Liver (tissue), 9 donors: ENCODE measurements around the gene CEACAM16. TPM values are rescaled to one million over a fixed set of nuclear protein-coding genes. Genes with fewer than 3 reads are reported as not detected.

Experiments
- DNase-seq: peaks from one replicate; pipeline ENCODE4 v3.0.0-alpha.2; 2017; ENCODE audit warnings: low spot score
- H3K27ac ChIP-seq, 2 donors: one replicate each; pipeline ENCODE4 v1.7.0; 2013; ENCODE audit warnings: inconsistent platforms in 2 of 2, low read length in 2 of 2, control low read depth in 1 of 2, low read depth in 1 of 2, mild to moderate bottlenecking in 1 of 2
- H3K27me3 ChIP-seq, 4 donors: one replicate each; pipeline versions ENCODE4 v1.6.1 to v1.7.0; 2013; ENCODE audit warnings: low read length in 3 of 4, inconsistent platforms in 1 of 4, mild to moderate bottlenecking in 1 of 4, moderate library complexity in 1 of 4; ENCODE audit not compliant: control insufficient read depth in 4 of 4, insufficient read depth in 4 of 4
- H3K36me3 ChIP-seq, 4 donors: one replicate each; pipeline versions ENCODE4 v1.6.1 to v1.7.0; 2013; ENCODE audit warnings: low read length in 3 of 4, mild to moderate bottlenecking in 3 of 4, low read depth in 1 of 4, moderate library complexity in 1 of 4; ENCODE audit not compliant: control insufficient read depth in 4 of 4, insufficient read depth in 3 of 4
- H3K4me1 ChIP-seq, 4 donors: one replicate each; pipeline versions ENCODE4 v1.6.1 to v1.7.0; 2013; ENCODE audit warnings: low read length in 3 of 4, mild to moderate bottlenecking in 3 of 4, moderate library complexity in 1 of 4; ENCODE audit not compliant: control insufficient read depth in 4 of 4, insufficient read depth in 4 of 4
- H3K4me3 ChIP-seq, 3 donors: one replicate each; pipeline versions ENCODE4 v1.6.1 to v1.7.0; 2013; ENCODE audit warnings: low read length in 3 of 3, control low read depth in 1 of 3, low read depth in 1 of 3, mild to moderate bottlenecking in 1 of 3
- H3K9ac ChIP-seq, 2 donors: one replicate each; pipeline ENCODE4 v1.7.0; 2013; ENCODE audit warnings: low read length in 2 of 2, mild to moderate bottlenecking in 2 of 2, moderate library complexity in 2 of 2, control low read depth in 1 of 2, low read depth in 1 of 2
- H3K9me3 ChIP-seq, 4 donors: one replicate each; pipeline versions ENCODE4 v1.6.1 to v1.7.0; 2013; ENCODE audit warnings: low read length in 3 of 4; ENCODE audit not compliant: control insufficient read depth in 4 of 4
- EGR1 ChIP-seq, 2 donors: IDR thresholded peaks; 2 replicates each; pipeline ENCODE4 v1.6.1; 2016 to 2018; ENCODE audit warnings: antibody characterized with exemption in 2 of 2, low read depth in 2 of 2
- FOXA1 ChIP-seq: IDR thresholded peaks from 2 replicates; pipeline ENCODE4 v1.6.1; 2016; ENCODE audit warnings: antibody characterized with exemption
- FOXA2 ChIP-seq: IDR thresholded peaks from 2 replicates; pipeline ENCODE4 v1.6.1; 2016; ENCODE audit warnings: antibody characterized with exemption
- GABPA ChIP-seq, 2 donors: IDR thresholded peaks in 1 of 2; conservative IDR thresholded peaks in 1 of 2; 2 replicates each; pipeline ENCODE4 v1.6.1; 2016; ENCODE audit warnings: antibody characterized with exemption in 2 of 2, mild to moderate bottlenecking in 1 of 2, moderate library complexity in 1 of 2
- HNF4A ChIP-seq, 2 donors: conservative IDR thresholded peaks; 2 replicates each; pipeline ENCODE4 v1.6.1; 2016; ENCODE audit warnings: antibody characterized with exemption in 2 of 2, mild to moderate bottlenecking in 2 of 2
- HNF4G ChIP-seq: IDR thresholded peaks from 2 replicates; pipeline ENCODE4 v1.6.1; 2016; ENCODE audit warnings: antibody characterized with exemption
- JUND ChIP-seq, 2 donors: IDR thresholded peaks; 2 replicates each; pipeline ENCODE4 v1.6.1; 2016; ENCODE audit warnings: antibody characterized with exemption in 2 of 2
- NR2F2 ChIP-seq: IDR thresholded peaks from 2 replicates; pipeline ENCODE4 v1.6.1; 2016; ENCODE audit warnings: antibody characterized with exemption
- RAD21 ChIP-seq, 2 donors: IDR thresholded peaks; 2 replicates each; pipeline ENCODE4 v1.6.1; 2016; ENCODE audit warnings: antibody characterized with exemption in 2 of 2, mild to moderate bottlenecking in 2 of 2
- RXRA ChIP-seq, 2 donors: IDR thresholded peaks; 2 replicates each; pipeline ENCODE4 v1.6.1; 2017 to 2018; ENCODE audit warnings: antibody characterized with exemption in 2 of 2, mild to moderate bottlenecking in 1 of 2
- SP1 ChIP-seq: IDR thresholded peaks from 2 replicates; pipeline ENCODE4 v1.6.1; 2018; ENCODE audit warnings: antibody characterized with exemption, mild to moderate bottlenecking
- TAF1 ChIP-seq: conservative IDR thresholded peaks from 2 replicates; pipeline ENCODE4 v1.6.1; 2016; ENCODE audit warnings: antibody characterized with exemption, mild to moderate bottlenecking
- YY1 ChIP-seq: IDR thresholded peaks from 2 replicates; pipeline ENCODE4 v1.6.1; 2016; ENCODE audit warnings: antibody characterized with exemption, mild to moderate bottlenecking
- WGBS: extraction: QIAGEN DNeasy Blood & Tissue Kit; methylation state at CpG from one replicate; pipeline ENCODE4 v1.1.7; 2013; 5-methylcytosine and 5-hydroxymethylcytosine counted together
- polyA plus RNA-seq, 2 donors: library from polyadenylated mRNA; stranded (reverse) in 1 of 2; unstranded in 1 of 2; fragments of 200-250 nt in 1 of 2; fragments of >200 nt in 1 of 2; fragmentation: Nextera tagmentation in 1 of 2; extraction: Ambion mirVana in 1 of 2; gene quantifications; one replicate each; pipeline versions ENCODE4 v1.2.1 to v1.2.3, GENCODE V29; 2013 to 2015
- total RNA-seq, 2 donors: library from RNA; depleted of rRNA; stranded (reverse); fragments of >200 nt; gene quantifications; one replicate each; pipeline ENCODE4 v1.2.3, GENCODE V29; 2014
- TF ChIP-seq, protein P1 (sequence below): IDR thresholded peaks from 2 replicates; pipeline ENCODE4 v1.6.1; 2016; ENCODE audit warnings: antibody characterized with exemption
- TF ChIP-seq, protein P2 (sequence below): IDR thresholded peaks from 2 replicates; pipeline ENCODE4 v1.6.1; 2016; ENCODE audit warnings: antibody characterized with exemption
- TF ChIP-seq, protein P3 (sequence below): IDR thresholded peaks from 2 replicates; pipeline ENCODE4 v1.6.1; 2016; ENCODE audit warnings: antibody characterized with exemption, mild to moderate bottlenecking
- TF ChIP-seq, protein P4 (sequence below): fragments of 150-350 bp; IDR thresholded peaks from 2 replicates; pipeline ENCODE4 v1.5.1; 2017; ENCODE audit warnings: improper control_type of control experiment, low read depth, low read length; ENCODE audit not compliant: missing input control
- TF ChIP-seq, protein P5 (sequence below): IDR thresholded peaks from 2 replicates; pipeline ENCODE4 v1.6.1; 2016; ENCODE audit warnings: antibody characterized with exemption
- donor health status: healthy.
- donor health status: healthy.
- donor health status: healthy.
- donor health status: healthy.
- donor health status: healthy.

CEACAM16 gene
- total and polyA plus RNA-seq, 4 donors, result 0.09 TPM; not detected in 3

DNA sequence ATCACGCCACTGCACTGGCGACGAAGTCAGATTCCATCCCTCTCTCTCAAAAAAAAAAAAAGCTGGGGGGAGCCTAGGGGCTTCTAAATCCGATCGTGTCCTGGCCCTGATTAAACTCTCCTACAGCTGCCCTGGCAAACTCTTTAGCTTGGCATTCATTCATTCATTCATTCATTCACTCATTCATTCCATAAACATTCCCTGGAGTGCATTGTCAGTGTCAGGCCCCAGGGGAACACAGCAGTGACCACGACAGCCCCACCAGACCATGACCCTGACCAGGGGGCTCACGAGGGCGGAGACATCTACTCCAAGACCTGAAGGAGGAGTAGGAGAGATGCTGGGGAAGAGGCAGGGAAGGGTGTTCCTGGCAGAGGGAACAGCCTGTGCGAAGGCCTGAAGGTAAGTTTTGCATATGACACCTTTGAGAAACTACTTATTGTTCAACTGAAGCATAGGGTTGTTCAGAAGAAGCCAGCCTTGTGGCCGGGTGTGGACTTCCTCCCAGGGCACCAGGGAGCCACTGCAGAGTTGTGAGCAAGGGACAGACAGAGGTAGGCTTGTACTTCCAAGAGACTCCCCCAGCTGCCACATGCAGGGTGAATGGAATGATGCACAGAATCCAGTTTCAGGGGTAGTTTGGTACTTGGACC, 24.5 kb downstream of the CEACAM16 start:
- H3K36me3 ChIP-seq, result no peaks in the 10 kb centered on the region
- DNase-seq, result no peak
- H3K9me3 ChIP-seq, result no peaks in the 10 kb centered on the region
- H3K4me1 ChIP-seq, result peaks cover 10 to 60% (median 48%) of the 10 kb centered on the region in 4 donors
- H3K9ac ChIP-seq, result peak overlapping the region; percentile 30 to 50
- no peak for TF ChIP-seq GABPA (IDR thresholded peaks at IDR 0.05 in 1 of 2, conservative IDR thresholded peaks at IDR 0.05 in 1 of 2)
- TF ChIP-seq HNF4G, result peak; percentile 26
- peak overlapping the region; percentile 92 to 96 for H3K27ac ChIP-seq
- peak overlapping the region; percentile 51 to 59 (median 56) for H3K4me3 ChIP-seq
- 48% methylated on average over 10 of the region's 10 CpGs for WGBS
- no peaks in the 10 kb centered on the region for H3K27me3 ChIP-seq

DNA sequence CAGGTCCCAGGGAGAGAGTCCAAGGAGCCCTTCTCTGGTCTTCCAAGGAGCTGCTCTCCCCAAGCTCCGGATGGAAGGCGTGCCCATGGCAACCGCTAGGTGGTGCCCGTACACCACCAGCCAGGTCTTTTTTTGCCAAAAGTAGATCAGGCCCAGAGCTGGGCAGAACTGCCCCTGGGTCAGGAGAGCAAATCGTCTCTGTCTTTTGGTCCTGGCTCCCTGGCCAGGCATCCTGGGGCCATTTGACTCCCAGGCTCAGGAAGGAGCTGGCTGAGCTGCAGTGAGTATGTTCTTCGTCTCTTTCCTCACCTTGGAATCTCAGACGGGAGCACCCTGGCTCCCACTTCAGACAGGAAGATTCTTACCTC, 25.0 kb downstream of the CEACAM16 start:
- Histone ChIP-seq H3K36me3 (no peaks in the 10 kb centered on the region), H3K9ac (peak overlapping the region; percentile 57 to 97), H3K9me3 (no peaks in the 10 kb centered on the region), H3K4me3 (peak overlapping the region; percentile 51 to 59 (median 56)), H3K27me3 (no peaks in the 10 kb centered on the region), H3K4me1 (peaks cover 10 to 55% (median 43%) of the 10 kb centered on the region in 4 donors), H3K27ac (peak overlapping the region; percentile 92 to 96)
- 5% methylated on average over 7 of the region's 7 CpGs for WGBS
- DNase-seq, result peak; percentile 75
- TF ChIP-seq RAD21 (IDR thresholded peaks at IDR 0.05) (peak; percentile 99 to 100), FOXA2 (peak; percentile 12), JUND (IDR thresholded peaks at IDR 0.05) (no peak), YY1 (peak; percentile 48), GABPA (IDR thresholded peaks at IDR 0.05 in 1 of 2, conservative IDR thresholded peaks at IDR 0.05 in 1 of 2) (no peak), TAF1 (peak; percentile 95), NR2F2 (peak; percentile 59), HNF4G (no peak), SP1 (peak; percentile 51), RXRA (IDR thresholded peaks at IDR 0.05) (peak; percentile 61 to 76), EGR1 (IDR thresholded peaks at IDR 0.05; ENCODE audit: low read depth in 2 of 2) (no peak), HNF4A (conservative IDR thresholded peaks at IDR 0.05) (peak; percentile 72 to 78), FOXA1 (peak; percentile 14)
- TF ChIP-seq, protein P1, sequence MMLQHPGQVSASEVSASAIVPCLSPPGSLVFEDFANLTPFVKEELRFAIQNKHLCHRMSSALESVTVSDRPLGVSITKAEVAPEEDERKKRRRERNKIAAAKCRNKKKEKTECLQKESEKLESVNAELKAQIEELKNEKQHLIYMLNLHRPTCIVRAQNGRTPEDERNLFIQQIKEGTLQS, result no peak
- TF ChIP-seq, protein P2, sequence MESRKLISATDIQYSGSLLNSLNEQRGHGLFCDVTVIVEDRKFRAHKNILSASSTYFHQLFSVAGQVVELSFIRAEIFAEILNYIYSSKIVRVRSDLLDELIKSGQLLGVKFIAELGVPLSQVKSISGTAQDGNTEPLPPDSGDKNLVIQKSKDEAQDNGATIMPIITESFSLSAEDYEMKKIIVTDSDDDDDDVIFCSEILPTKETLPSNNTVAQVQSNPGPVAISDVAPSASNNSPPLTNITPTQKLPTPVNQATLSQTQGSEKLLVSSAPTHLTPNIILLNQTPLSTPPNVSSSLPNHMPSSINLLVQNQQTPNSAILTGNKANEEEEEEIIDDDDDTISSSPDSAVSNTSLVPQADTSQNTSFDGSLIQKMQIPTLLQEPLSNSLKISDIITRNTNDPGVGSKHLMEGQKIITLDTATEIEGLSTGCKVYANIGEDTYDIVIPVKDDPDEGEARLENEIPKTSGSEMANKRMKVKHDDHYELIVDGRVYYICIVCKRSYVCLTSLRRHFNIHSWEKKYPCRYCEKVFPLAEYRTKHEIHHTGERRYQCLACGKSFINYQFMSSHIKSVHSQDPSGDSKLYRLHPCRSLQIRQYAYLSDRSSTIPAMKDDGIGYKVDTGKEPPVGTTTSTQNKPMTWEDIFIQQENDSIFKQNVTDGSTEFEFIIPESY, result no peak
- TF ChIP-seq, protein P3, sequence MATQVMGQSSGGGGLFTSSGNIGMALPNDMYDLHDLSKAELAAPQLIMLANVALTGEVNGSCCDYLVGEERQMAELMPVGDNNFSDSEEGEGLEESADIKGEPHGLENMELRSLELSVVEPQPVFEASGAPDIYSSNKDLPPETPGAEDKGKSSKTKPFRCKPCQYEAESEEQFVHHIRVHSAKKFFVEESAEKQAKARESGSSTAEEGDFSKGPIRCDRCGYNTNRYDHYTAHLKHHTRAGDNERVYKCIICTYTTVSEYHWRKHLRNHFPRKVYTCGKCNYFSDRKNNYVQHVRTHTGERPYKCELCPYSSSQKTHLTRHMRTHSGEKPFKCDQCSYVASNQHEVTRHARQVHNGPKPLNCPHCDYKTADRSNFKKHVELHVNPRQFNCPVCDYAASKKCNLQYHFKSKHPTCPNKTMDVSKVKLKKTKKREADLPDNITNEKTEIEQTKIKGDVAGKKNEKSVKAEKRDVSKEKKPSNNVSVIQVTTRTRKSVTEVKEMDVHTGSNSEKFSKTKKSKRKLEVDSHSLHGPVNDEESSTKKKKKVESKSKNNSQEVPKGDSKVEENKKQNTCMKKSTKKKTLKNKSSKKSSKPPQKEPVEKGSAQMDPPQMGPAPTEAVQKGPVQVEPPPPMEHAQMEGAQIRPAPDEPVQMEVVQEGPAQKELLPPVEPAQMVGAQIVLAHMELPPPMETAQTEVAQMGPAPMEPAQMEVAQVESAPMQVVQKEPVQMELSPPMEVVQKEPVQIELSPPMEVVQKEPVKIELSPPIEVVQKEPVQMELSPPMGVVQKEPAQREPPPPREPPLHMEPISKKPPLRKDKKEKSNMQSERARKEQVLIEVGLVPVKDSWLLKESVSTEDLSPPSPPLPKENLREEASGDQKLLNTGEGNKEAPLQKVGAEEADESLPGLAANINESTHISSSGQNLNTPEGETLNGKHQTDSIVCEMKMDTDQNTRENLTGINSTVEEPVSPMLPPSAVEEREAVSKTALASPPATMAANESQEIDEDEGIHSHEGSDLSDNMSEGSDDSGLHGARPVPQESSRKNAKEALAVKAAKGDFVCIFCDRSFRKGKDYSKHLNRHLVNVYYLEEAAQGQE, result peak; percentile 83
- TF ChIP-seq, protein P4, sequence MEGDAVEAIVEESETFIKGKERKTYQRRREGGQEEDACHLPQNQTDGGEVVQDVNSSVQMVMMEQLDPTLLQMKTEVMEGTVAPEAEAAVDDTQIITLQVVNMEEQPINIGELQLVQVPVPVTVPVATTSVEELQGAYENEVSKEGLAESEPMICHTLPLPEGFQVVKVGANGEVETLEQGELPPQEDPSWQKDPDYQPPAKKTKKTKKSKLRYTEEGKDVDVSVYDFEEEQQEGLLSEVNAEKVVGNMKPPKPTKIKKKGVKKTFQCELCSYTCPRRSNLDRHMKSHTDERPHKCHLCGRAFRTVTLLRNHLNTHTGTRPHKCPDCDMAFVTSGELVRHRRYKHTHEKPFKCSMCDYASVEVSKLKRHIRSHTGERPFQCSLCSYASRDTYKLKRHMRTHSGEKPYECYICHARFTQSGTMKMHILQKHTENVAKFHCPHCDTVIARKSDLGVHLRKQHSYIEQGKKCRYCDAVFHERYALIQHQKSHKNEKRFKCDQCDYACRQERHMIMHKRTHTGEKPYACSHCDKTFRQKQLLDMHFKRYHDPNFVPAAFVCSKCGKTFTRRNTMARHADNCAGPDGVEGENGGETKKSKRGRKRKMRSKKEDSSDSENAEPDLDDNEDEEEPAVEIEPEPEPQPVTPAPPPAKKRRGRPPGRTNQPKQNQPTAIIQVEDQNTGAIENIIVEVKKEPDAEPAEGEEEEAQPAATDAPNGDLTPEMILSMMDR, result peak; percentile 96
- TF ChIP-seq, protein P5, sequence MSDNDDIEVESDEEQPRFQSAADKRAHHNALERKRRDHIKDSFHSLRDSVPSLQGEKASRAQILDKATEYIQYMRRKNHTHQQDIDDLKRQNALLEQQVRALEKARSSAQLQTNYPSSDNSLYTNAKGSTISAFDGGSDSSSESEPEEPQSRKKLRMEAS, result peak; percentile 42
